Measurements from ENCODE around the gene SDCCAG8. TPM values are rescaled to one million over a fixed set of nuclear protein-coding genes. Genes with fewer than 3 reads are reported as not detected.
A peak's percentile ranks its signal among the peaks of the same experiment; 100 is the strongest.

Gene SDCCAG8
- total RNA-seq, 2 donors from 2014 or later, result 49.0 to 56.4 TPM

- intact Hi-C loops (cut with DNase I), result no loop called here
- H3K36me3 ChIP-seq (replicated peaks in 1 of 2; ENCODE audit: insufficient read depth in 1 of 2, low read depth in 2 of 2), result peaks cover 0 to 6% of the 10 kb centered on the region in 2 donors
- H3K4me1 ChIP-seq, result peaks cover 33% of the 10 kb centered on the region
- DNase-seq (no peak), ATAC-seq (peak; percentile 76)
- H3K27ac ChIP-seq, result peak overlapping the region in 3 of 4 donors; percentile 1 to 77 (median 54)
- H3K9me3 ChIP-seq, result no peaks in the 10 kb centered on the region
- TF ChIP-seq, protein P1, sequence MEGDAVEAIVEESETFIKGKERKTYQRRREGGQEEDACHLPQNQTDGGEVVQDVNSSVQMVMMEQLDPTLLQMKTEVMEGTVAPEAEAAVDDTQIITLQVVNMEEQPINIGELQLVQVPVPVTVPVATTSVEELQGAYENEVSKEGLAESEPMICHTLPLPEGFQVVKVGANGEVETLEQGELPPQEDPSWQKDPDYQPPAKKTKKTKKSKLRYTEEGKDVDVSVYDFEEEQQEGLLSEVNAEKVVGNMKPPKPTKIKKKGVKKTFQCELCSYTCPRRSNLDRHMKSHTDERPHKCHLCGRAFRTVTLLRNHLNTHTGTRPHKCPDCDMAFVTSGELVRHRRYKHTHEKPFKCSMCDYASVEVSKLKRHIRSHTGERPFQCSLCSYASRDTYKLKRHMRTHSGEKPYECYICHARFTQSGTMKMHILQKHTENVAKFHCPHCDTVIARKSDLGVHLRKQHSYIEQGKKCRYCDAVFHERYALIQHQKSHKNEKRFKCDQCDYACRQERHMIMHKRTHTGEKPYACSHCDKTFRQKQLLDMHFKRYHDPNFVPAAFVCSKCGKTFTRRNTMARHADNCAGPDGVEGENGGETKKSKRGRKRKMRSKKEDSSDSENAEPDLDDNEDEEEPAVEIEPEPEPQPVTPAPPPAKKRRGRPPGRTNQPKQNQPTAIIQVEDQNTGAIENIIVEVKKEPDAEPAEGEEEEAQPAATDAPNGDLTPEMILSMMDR (IDR thresholded peaks at IDR 0.05), result no peak
- TF ChIP-seq POLR2A (IDR thresholded peaks at IDR 0.05), result no peak
- WGBS, 2 donors, result 54 to 71% methylated on average over 12 of the region's 12 CpGs
- no peak overlapping the region for H3K4me3 ChIP-seq
- H3K27me3 ChIP-seq, result no peaks in the 10 kb centered on the region
Observed at GRCh38 chr1:243267914-243268653, 12.2 kb downstream of the SDCCAG8 start.

GRCh38 chr1:243268751-243269460 is 13.1 kb downstream of the SDCCAG8 start:
- ATAC-seq, result no peak
- TF ChIP-seq POLR2A (IDR thresholded peaks at IDR 0.05), result no peak
- TF ChIP-seq, protein P1 (IDR thresholded peaks at IDR 0.05), result no peak
- peak overlapping the region in 2 of 4 donors; percentile 54 to 77 for H3K27ac ChIP-seq
- intact Hi-C loops (cut with DNase I), result no loop called here
- peaks cover 0 to 6% of the 10 kb centered on the region in 2 donors for H3K36me3 ChIP-seq (replicated peaks in 1 of 2; ENCODE audit: insufficient read depth in 1 of 2, low read depth in 2 of 2)
- no peaks in the 10 kb centered on the region for H3K9me3 ChIP-seq
- no peaks in the 10 kb centered on the region for H3K27me3 ChIP-seq
- peaks cover 28% of the 10 kb centered on the region for H3K4me1 ChIP-seq
- no peak overlapping the region for H3K4me3 ChIP-seq
- WGBS, 2 donors, result 88 to 93% methylated on average over 12 to 13 of the region's 13 CpGs
- DNase-seq, result no peak

GRCh38 chr1:243269461-243269801 is 13.6 kb downstream of the SDCCAG8 start:
- Histone ChIP-seq H3K9me3 (no peaks in the 10 kb centered on the region), H3K4me3 (no peak overlapping the region), H3K4me1 (peaks cover 28% of the 10 kb centered on the region), H3K27me3 (no peaks in the 10 kb centered on the region), H3K36me3 (replicated peaks in 1 of 2; ENCODE audit: insufficient read depth in 1 of 2, low read depth in 2 of 2) (peaks cover 0 to 8% of the 10 kb centered on the region in 2 donors), H3K27ac (peak overlapping the region in 1 of 4 donors; percentile 77)
- ATAC-seq (no peak), DNase-seq (no peak)
- WGBS, 2 donors, result 93 to 98% methylated on average over 4 of the region's 4 CpGs
- TF ChIP-seq POLR2A (IDR thresholded peaks at IDR 0.05), result no peak
- TF ChIP-seq, protein P1 (IDR thresholded peaks at IDR 0.05), result no peak
- intact Hi-C loops (cut with DNase I), result no loop called here

- no peak overlapping the region for H3K4me3 ChIP-seq
- peaks cover 0 to 15% of the 10 kb centered on the region in 2 donors for H3K36me3 ChIP-seq (replicated peaks in 1 of 2; ENCODE audit: insufficient read depth in 1 of 2, low read depth in 2 of 2)
- no peaks in the 10 kb centered on the region for H3K27me3 ChIP-seq
- DNase-seq (no peak), ATAC-seq (no peak)
- 66% methylated on average over 6 of the region's 6 CpGs for WGBS, 2 donors
- peaks cover 28% of the 10 kb centered on the region for H3K4me1 ChIP-seq
- intact Hi-C loops (cut with DNase I), result no loop called here
- no peak for TF ChIP-seq POLR2A (IDR thresholded peaks at IDR 0.05)
- TF ChIP-seq, protein P1 (IDR thresholded peaks at IDR 0.05), result no peak
- H3K9me3 ChIP-seq, result no peaks in the 10 kb centered on the region
- H3K27ac ChIP-seq, result peak overlapping the region in 1 of 4 donors; percentile 23
Observed at GRCh38 chr1:243270097-243270864, 14.4 kb downstream of the SDCCAG8 start.

All from body of pancreas (tissue), 4 donors.